ENCODE data around the gene SUGCT.

The SUGCT gene

GRCh38 chr7:40826411-40827221, 691.8 kb downstream of the SUGCT start:
- TF ChIP-seq, protein P1, sequence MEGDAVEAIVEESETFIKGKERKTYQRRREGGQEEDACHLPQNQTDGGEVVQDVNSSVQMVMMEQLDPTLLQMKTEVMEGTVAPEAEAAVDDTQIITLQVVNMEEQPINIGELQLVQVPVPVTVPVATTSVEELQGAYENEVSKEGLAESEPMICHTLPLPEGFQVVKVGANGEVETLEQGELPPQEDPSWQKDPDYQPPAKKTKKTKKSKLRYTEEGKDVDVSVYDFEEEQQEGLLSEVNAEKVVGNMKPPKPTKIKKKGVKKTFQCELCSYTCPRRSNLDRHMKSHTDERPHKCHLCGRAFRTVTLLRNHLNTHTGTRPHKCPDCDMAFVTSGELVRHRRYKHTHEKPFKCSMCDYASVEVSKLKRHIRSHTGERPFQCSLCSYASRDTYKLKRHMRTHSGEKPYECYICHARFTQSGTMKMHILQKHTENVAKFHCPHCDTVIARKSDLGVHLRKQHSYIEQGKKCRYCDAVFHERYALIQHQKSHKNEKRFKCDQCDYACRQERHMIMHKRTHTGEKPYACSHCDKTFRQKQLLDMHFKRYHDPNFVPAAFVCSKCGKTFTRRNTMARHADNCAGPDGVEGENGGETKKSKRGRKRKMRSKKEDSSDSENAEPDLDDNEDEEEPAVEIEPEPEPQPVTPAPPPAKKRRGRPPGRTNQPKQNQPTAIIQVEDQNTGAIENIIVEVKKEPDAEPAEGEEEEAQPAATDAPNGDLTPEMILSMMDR (IDR thresholded peaks at IDR 0.05; ENCODE audit: low read depth, low read length, missing control alignments): no peak
- DNase-seq (ENCODE audit: low read depth): no peak
- no peak overlapping the region for H3K4me3 ChIP-seq (ENCODE audit: low read depth, low read length)
- in situ Hi-C loops (cut with HindIII; ENCODE audit: low sequenced_read_pairs): no loop called here

- H3K4me3 ChIP-seq (ENCODE audit: low read depth, low read length): no peak overlapping the region
- in situ Hi-C loops (cut with HindIII; ENCODE audit: low sequenced_read_pairs): no loop called here
- TF ChIP-seq, protein P1 (IDR thresholded peaks at IDR 0.05; ENCODE audit: low read depth, low read length, missing control alignments): no peak
- DNase-seq (ENCODE audit: low read depth): no peak
These were observed 692.6 kb downstream of the SUGCT start for GRCh38 chr7:40827222-40828085.

- no peak overlapping the region for H3K4me3 ChIP-seq (ENCODE audit: low read depth, low read length)
- DNase-seq (ENCODE audit: low read depth): no peak
- in situ Hi-C loops (cut with HindIII; ENCODE audit: low sequenced_read_pairs): no loop called here
- TF ChIP-seq, protein P1 (IDR thresholded peaks at IDR 0.05; ENCODE audit: low read depth, low read length, missing control alignments): no peak
These were observed 694.1 kb downstream of the SUGCT start for GRCh38 chr7:40828686-40829600.

- no peak overlapping the region for H3K4me3 ChIP-seq (ENCODE audit: low read depth, low read length)
- no peak for DNase-seq (ENCODE audit: low read depth)
- TF ChIP-seq, protein P1 (IDR thresholded peaks at IDR 0.05; ENCODE audit: low read depth, low read length, missing control alignments): no peak
- in situ Hi-C loops (cut with HindIII; ENCODE audit: low sequenced_read_pairs): no loop called here
These were observed 698.5 kb downstream of the SUGCT start for GRCh38 chr7:40833191-40833887.

DNA sequence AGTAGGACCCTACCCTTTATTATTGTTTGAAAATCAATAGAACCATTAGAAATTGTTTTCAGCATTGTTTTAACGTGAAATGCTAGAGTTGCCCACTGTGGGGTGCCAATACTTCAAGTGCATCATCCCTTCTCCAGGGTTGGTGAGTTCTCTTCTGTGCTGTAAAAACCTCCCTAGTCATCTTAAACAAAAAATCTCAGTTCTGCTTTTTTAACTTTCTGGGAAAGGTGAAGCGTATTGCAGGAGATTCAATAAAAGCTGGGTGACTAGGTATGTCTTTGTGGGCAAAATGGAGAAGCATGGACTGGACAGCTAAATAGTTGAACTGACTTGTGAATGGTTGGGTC, 699.1 kb downstream of the SUGCT start:
- no peak for DNase-seq (ENCODE audit: low read depth)
- H3K4me3 ChIP-seq (ENCODE audit: low read depth, low read length): no peak overlapping the region
- in situ Hi-C loops (cut with HindIII; ENCODE audit: low sequenced_read_pairs): no loop called here
- TF ChIP-seq, protein P1 (IDR thresholded peaks at IDR 0.05; ENCODE audit: low read depth, low read length, missing control alignments): peak; percentile 42

Data from astrocyte of the cerebellum (primary cell).